ENCODE results near the gene LTC4S. TPM values are rescaled to one million over a fixed set of nuclear protein-coding genes. Genes with fewer than 3 reads are reported as not detected.

Gene LTC4S
- total RNA-seq, 1 experiment from 2014 or later: 2.6 TPM

- ATAC-seq (no peak), DNase-seq (ENCODE audit: low spot score) (no peak)
- H3K9me3 Mint-ChIP-seq: peaks cover 7% of the 10 kb centered on the region
- no peak overlapping the region for H3K27ac Mint-ChIP-seq
- ChIA-PET CTCF (interaction anchor here (0.9 kb wide), 1 partner anchor 76 kb away, joined by 3 read pairs; no protein-coding TSS in a partner anchor), POLR2A (no interaction called here)
- peaks cover 75% of the 10 kb centered on the region for H3K36me3 Mint-ChIP-seq
- no peaks in the 10 kb centered on the region; the same call in 1 of the 2 replicates for H3K27me3 Mint-ChIP-seq (ENCODE audit: low read depth)
- H3K4me3 Mint-ChIP-seq: no peak overlapping the region
- H3K4me1 Mint-ChIP-seq: no peaks in the 10 kb centered on the region
- TF ChIP-seq RELA (CRISPR knock-in tag; IDR thresholded peaks at IDR 0.05; ENCODE audit: borderline replicate concordance) (no peak), IRF1 (CRISPR knock-in tag; IDR thresholded peaks at IDR 0.05) (no peak), ELF4 (CRISPR knock-in tag; IDR thresholded peaks at IDR 0.05; ENCODE audit: low read depth) (no peak), AR (CRISPR knock-in tag; IDR thresholded peaks at IDR 0.05) (no peak), GABPB1 (CRISPR knock-in tag; IDR thresholded peaks at IDR 0.05) (no peak), STAT6 (CRISPR knock-in tag; conservative IDR thresholded peaks at IDR 0.05; ENCODE audit: low read depth) (no peak), ZNF232 (CRISPR knock-in tag; IDR thresholded peaks at IDR 0.05) (no peak), ZNF138 (CRISPR knock-in tag; conservative IDR thresholded peaks at IDR 0.05) (no peak), ZBTB21 (CRISPR knock-in tag; IDR thresholded peaks at IDR 0.05; ENCODE audit: borderline replicate concordance) (no peak), OVOL2 (CRISPR knock-in tag; IDR thresholded peaks at IDR 0.05; ENCODE audit: borderline replicate concordance) (no peak), ZSCAN18 (CRISPR knock-in tag; IDR thresholded peaks at IDR 0.05) (no peak), TCF7 (CRISPR knock-in tag; IDR thresholded peaks at IDR 0.05; ENCODE audit: low read depth) (no peak), CREM (CRISPR knock-in tag; IDR thresholded peaks at IDR 0.05) (no peak), IRF2 (CRISPR knock-in tag; IDR thresholded peaks at IDR 0.05; ENCODE audit: borderline replicate concordance, low read depth) (no peak), USF1 (CRISPR knock-in tag; IDR thresholded peaks at IDR 0.05) (no peak), USF2 (CRISPR knock-in tag; IDR thresholded peaks at IDR 0.05) (no peak), ETV6 (CRISPR knock-in tag; IDR thresholded peaks at IDR 0.05) (no peak), MAX (CRISPR knock-in tag; IDR thresholded peaks at IDR 0.05) (no peak)
Measured at GRCh38 chr5:179839328-179840256, 45.8 kb downstream of the LTC4S start.
